AG09319 (cell line): ENCODE measurements around the gene COA7.
"Not testable (repeated sequence)": the region's sequence is repeated elsewhere in the genome, so short reads cannot be mapped to it uniquely, and the experiment has no call there.

ENCODE experiments used
- DNase-seq: peaks from one replicate; pipeline ENCODE4 v3.0.0-alpha.2; 2010; ENCODE audit warnings: low read depth; ENCODE audit errors: extremely low read depth
- TF ChIP-seq, protein P1 (sequence below): IDR thresholded peaks from 2 replicates; pipeline ENCODE4 v1.5.1; 2011; ENCODE audit warnings: low read depth, mild to moderate bottlenecking, inconsistent platforms, low read length, moderate library complexity

COA7 gene

DNA sequence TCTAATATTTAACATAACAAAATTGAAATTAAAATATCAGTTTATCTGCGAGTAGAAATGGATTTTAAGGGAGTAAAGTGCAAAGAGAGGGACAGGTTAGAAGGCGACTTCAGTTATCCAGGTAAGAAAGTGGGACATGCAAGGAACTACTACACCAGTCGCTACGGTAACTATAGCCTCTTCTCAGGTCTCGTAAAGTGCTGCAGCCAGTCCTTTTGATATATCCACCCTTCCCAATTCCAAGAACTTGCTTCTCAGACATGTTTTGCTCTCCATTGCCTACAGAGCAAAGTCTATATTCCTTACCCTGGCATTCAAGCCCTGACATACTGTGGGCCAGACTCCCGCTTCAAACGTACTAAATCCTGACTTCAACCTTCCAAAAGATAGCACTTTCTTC lies 2.5 kb downstream of the COA7 start:
- TF ChIP-seq, protein P1, sequence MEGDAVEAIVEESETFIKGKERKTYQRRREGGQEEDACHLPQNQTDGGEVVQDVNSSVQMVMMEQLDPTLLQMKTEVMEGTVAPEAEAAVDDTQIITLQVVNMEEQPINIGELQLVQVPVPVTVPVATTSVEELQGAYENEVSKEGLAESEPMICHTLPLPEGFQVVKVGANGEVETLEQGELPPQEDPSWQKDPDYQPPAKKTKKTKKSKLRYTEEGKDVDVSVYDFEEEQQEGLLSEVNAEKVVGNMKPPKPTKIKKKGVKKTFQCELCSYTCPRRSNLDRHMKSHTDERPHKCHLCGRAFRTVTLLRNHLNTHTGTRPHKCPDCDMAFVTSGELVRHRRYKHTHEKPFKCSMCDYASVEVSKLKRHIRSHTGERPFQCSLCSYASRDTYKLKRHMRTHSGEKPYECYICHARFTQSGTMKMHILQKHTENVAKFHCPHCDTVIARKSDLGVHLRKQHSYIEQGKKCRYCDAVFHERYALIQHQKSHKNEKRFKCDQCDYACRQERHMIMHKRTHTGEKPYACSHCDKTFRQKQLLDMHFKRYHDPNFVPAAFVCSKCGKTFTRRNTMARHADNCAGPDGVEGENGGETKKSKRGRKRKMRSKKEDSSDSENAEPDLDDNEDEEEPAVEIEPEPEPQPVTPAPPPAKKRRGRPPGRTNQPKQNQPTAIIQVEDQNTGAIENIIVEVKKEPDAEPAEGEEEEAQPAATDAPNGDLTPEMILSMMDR = no peak
- no peak for DNase-seq

DNA sequence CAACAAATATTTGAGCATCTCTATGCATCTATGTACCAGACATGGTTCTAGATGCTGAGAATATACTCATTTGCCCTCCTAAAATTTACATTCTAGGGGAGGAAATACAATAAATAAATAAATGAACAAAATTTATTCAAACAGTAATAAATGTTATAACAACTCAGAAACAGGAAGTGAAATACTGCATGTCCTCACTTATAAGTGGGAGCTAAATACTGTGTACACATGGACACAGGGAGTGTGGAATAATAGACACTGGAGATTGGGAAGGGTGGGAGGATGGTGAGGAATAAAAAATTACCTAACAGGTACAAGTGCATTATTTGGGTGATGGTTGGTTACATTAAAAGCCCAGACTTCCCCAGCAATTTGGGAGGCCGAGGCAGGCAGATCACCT lies 4.3 kb downstream of the COA7 start:
- TF ChIP-seq, protein P1 = no peak
- no peak for DNase-seq

GRCh38 chr1:52693351-52693750 lies 4.8 kb downstream of the COA7 start:
- DNase-seq = not testable (repeated sequence)

GRCh38 chr1:52692697-52693096 lies 5.5 kb downstream of the COA7 start:
- TF ChIP-seq, protein P1 = no peak
- DNase-seq = no peak

DNA sequence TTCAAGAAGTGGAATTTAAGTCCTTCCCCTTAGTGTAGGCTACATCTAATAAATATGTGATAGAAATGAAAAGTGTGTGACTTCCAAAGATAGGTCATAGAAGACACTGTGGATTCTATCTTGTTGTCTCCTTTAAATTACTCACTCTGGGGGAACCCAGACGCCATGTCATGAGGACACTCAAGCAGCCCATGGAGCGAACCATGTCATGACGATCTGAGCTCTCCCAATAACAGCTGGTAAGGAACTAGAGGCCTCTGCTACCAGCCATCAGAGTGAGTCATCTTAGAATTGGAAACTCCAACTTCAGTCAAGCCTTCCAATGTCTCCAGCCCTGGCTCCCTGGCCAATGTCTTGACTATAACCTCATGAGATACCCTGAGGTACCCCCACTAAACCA lies 6.3 kb downstream of the COA7 start:
- no peak for DNase-seq

GRCh38 chr1:52686830-52687229 lies 11.3 kb downstream of the COA7 start:
- DNase-seq = no peak
- TF ChIP-seq, protein P1 = no peak

More for the DNA sequence above, 6.3 kb downstream of the COA7 start:
- TF ChIP-seq, protein P1 = no peak

GRCh38 chr1:52686261-52686751 lies 11.8 kb downstream of the COA7 start:
- TF ChIP-seq, protein P1 = peak; percentile 73
- DNase-seq = not testable (repeated sequence)

- TF ChIP-seq, protein P1 = no peak
- no peak for DNase-seq
These were observed 13.6 kb downstream of the COA7 start for GRCh38 chr1:52684545-52684944.
